ENCODE data around the gene ZNF860.
"Not testable (repeated sequence)": the region's sequence is repeated elsewhere in the genome, so short reads cannot be mapped to it uniquely, and the experiment has no call there.

DNA sequence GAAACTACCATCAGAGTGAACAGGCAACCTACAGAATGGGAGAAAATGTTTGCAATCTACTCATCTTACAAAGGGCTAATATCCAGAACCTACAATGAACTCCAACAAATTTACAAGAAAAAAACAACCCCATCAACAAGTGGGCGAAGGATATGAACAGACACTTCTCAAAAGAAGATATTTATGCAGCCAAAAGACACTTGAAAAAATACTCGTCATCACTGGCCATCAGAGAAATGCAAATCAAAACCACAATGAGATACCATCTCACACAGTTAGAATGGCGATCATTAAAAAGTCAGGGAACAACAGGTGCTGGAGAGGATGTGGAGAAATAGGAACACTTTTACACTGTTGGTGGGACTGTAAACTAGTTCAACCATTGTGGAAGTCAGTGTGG lies 34.1 kb downstream of the ZNF860 start:
- not testable (repeated sequence) for TF ChIP-seq POLR2AphosphoS5 (IDR thresholded peaks at IDR 0.05; ENCODE audit: insufficient read depth in 1 of 2, low read depth in 1 of 2)
- TF ChIP-seq, protein P1, sequence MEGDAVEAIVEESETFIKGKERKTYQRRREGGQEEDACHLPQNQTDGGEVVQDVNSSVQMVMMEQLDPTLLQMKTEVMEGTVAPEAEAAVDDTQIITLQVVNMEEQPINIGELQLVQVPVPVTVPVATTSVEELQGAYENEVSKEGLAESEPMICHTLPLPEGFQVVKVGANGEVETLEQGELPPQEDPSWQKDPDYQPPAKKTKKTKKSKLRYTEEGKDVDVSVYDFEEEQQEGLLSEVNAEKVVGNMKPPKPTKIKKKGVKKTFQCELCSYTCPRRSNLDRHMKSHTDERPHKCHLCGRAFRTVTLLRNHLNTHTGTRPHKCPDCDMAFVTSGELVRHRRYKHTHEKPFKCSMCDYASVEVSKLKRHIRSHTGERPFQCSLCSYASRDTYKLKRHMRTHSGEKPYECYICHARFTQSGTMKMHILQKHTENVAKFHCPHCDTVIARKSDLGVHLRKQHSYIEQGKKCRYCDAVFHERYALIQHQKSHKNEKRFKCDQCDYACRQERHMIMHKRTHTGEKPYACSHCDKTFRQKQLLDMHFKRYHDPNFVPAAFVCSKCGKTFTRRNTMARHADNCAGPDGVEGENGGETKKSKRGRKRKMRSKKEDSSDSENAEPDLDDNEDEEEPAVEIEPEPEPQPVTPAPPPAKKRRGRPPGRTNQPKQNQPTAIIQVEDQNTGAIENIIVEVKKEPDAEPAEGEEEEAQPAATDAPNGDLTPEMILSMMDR (IDR thresholded peaks at IDR 0.05): not testable (repeated sequence)
